Right lobe of liver (tissue), 4 donors: Measurements from ENCODE around the gene UGT2B15.

Experiments
- CTCF ChIP-seq, 4 donors: fragments of 200-600 bp in 3 of 4; fragments of 450-650 bp in 1 of 4; IDR thresholded peaks; one replicate each; pipeline versions ENCODE4 v1.5.1 to v1.8.0; 2016 to 2022; ENCODE audit warnings: antibody characterized with exemption in 4 of 4, mild to moderate bottlenecking in 2 of 4
- POLR2A ChIP-seq: fragments of 450-650 bp; IDR thresholded peaks from one replicate; pipeline ENCODE4 v1.6.1; 2017; ENCODE audit warnings: antibody characterized with exemption, mild to moderate bottlenecking
- donor health status: DM: no; HTN: no; CAD: no.
- donor health status: DM: no; HTN: no; CAD: no.
- donor health status: DM: no; HTN: yes; CAD: no.

GRCh38 chr4:68712207-68712606 lies 41.8 kb upstream of the UGT2B15 start:
- no peak for TF ChIP-seq CTCF (IDR thresholded peaks at IDR 0.05)
- no peak for TF ChIP-seq POLR2A
